T-cell (primary cell): ENCODE data around the gene EIF1AD. TPM values are rescaled to one million over a fixed set of nuclear protein-coding genes. Genes with fewer than 3 reads are reported as not detected.
"Not testable (repeated sequence)": the region's sequence is repeated elsewhere in the genome, so short reads cannot be mapped to it uniquely, and the experiment has no call there.

Source experiments
- ATAC-seq, 4 experiments: fragments of 200-7000 bp in 3 of 4; fragments of 150-1000 bp in 1 of 4; cut with Tn5 transposase; replicated peaks in 1 of 4; 1 replicate in 3 of 4; 2 replicates in 1 of 4; pipeline ENCODE4 v1.10.0; 2021; ENCODE audit warnings: moderate library complexity in 3 of 4, mild to moderate bottlenecking in 2 of 4, moderate number of reproducible peaks in 1 of 4
- CTCF ChIA-PET, 2 donors: fragments of 300-600 bp; sonication (Branson Sonifier 250); formaldehyde crosslinking; loops; one replicate each; lab custom pipeline; 2022; ENCODE audit warnings: antibody characterized with exemption in 2 of 2; lab: Charles Lee
- POLR2A ChIA-PET, 2 donors: fragments of 300-600 bp; sonication (Branson Sonifier 250); formaldehyde crosslinking; loops; one replicate each; lab custom pipeline; 2022; ENCODE audit warnings: antibody characterized with exemption in 2 of 2; lab: Charles Lee
- DNase-seq, 35 experiments: peaks; one replicate each; pipeline versions ENCODE4 v3.0.0 to v3.0.0-alpha.2; 2013 to 2023
- H3K27ac ChIP-seq: one replicate; pipeline ENCODE4 v1.5.1; 2013; ENCODE audit warnings: low read length
- H3K27me3 ChIP-seq, 2 experiments: replicated peaks in 1 of 2; 1 replicate in 1 of 2; 2 replicates in 1 of 2; pipeline versions ENCODE4 v1.6.1 to v1.7.0; 2013; ENCODE audit warnings: low read length in 1 of 2, mixed read lengths in 1 of 2; ENCODE audit not compliant: control insufficient read depth in 2 of 2, insufficient read depth in 2 of 2; ENCODE audit errors: extremely low read depth in 1 of 2
- H3K36me3 ChIP-seq, 2 donors: 1 replicate in 1 of 2; 2 replicates in 1 of 2; pipeline versions ENCODE4 v1.6.1 to v1.7.0; 2013; ENCODE audit warnings: low read length in 1 of 2; ENCODE audit not compliant: control insufficient read depth in 2 of 2, insufficient read depth in 1 of 2; ENCODE audit errors: extremely low read depth in 1 of 2
- H3K4me1 ChIP-seq, 2 experiments: 1 replicate in 1 of 2; 2 replicates in 1 of 2; pipeline versions ENCODE4 v1.6.1 to v1.7.0; 2013; ENCODE audit warnings: low read length in 2 of 2, mixed read lengths in 1 of 2; ENCODE audit not compliant: insufficient read depth in 2 of 2, control insufficient read depth in 1 of 2; ENCODE audit errors: extremely low read depth in 1 of 2
- H3K4me3 ChIP-seq, 2 donors: 1 replicate in 1 of 2; 2 replicates in 1 of 2; pipeline versions ENCODE4 v1.5.1 to v1.7.0; 2013; ENCODE audit warnings: mild to moderate bottlenecking in 2 of 2, low read length in 1 of 2, moderate library complexity in 1 of 2; ENCODE audit not compliant: control insufficient read depth in 1 of 2; ENCODE audit errors: extremely low read depth in 1 of 2
- H3K9me3 ChIP-seq: 2 replicates; pipeline ENCODE4 v1.7.0; 2013
- H3K27ac Mint-ChIP-seq, 2 donors: one replicate each; pipeline ENCODE4 v1.8.0; 2020 to 2021; ENCODE audit warnings: mild to moderate bottlenecking in 2 of 2, mixed read lengths in 2 of 2
- H3K27me3 Mint-ChIP-seq, 2 donors: one replicate each; pipeline ENCODE4 v1.8.0; 2021 to 2022; ENCODE audit warnings: mixed read lengths in 2 of 2
- H3K36me3 Mint-ChIP-seq: one replicate; pipeline ENCODE4 v1.8.0; 2021; ENCODE audit warnings: mixed read lengths
- H3K4me1 Mint-ChIP-seq, 3 donors: one replicate each; pipeline ENCODE4 v1.8.0; 2020 to 2022; ENCODE audit warnings: mixed read lengths in 3 of 3, mild to moderate bottlenecking in 1 of 3
- H3K4me3 Mint-ChIP-seq, 3 donors: one replicate each; pipeline ENCODE4 v1.8.0; 2020 to 2022; ENCODE audit warnings: mild to moderate bottlenecking in 3 of 3, mixed read lengths in 3 of 3, moderate library complexity in 3 of 3
- H3K9me3 Mint-ChIP-seq, 3 donors: one replicate each; pipeline ENCODE4 v1.8.0; 2020 to 2022; ENCODE audit warnings: mixed read lengths in 3 of 3
- WGBS: methylation state at CpG from one replicate; pipeline ENCODE4 v1.1.5; 2013; ENCODE audit warnings: missing lambda C conversion rate; ENCODE audit not compliant: insufficient coverage; 5-methylcytosine and 5-hydroxymethylcytosine counted together
- total RNA-seq, 35 experiments: library from RNA in 6 of 35; stranded (reverse) in 6 of 35; fragments of 120-200 nt in 1 of 35; gene quantifications; one replicate each; pipeline versions ENCODE4 v1.2.1 to v1.2.4 and lab custom pipeline; 2013 to 2026

EIF1AD gene
- total RNA-seq, 5 donors from 2014 or later (not counting 1 experiment from before 2014, with no cell fraction given) = 50.7 to 114 (median 58.8) TPM

- Mint-ChIP-seq H3K36me3 (no peaks in the 10 kb centered on the region), H3K4me3 (no peak overlapping the region), H3K4me1 (peaks cover 17 to 21% (median 21%) of the 10 kb centered on the region in 3 donors), H3K27ac (no peak overlapping the region), H3K27me3 (no peaks in the 10 kb centered on the region), H3K9me3 (no peaks in the 10 kb centered on the region)
- DNase-seq (no peak), ATAC-seq (no peak)
- Histone ChIP-seq H3K4me3 (no peak overlapping the region), H3K9me3 (no peaks in the 10 kb centered on the region), H3K27ac (no peak overlapping the region), H3K36me3 (no peaks in the 10 kb centered on the region), H3K4me1 (peaks cover 6 to 20% of the 10 kb centered on the region in 2 experiments), H3K27me3 (peaks cover 0 to 3% of the 10 kb centered on the region in 2 experiments)
- ChIA-PET POLR2A (interaction anchor here in 1 of 2 donors (0.6 kb wide), 1 partner anchor 1073 kb away, joined by 3 read pairs; no protein-coding TSS in a partner anchor), CTCF (no interaction called here)
- WGBS = 98% methylated on average over 13 of the region's 20 CpGs
Measured at GRCh38 chr11:65953471-65953870, 48.5 kb downstream of the EIF1AD start.

GRCh38 chr11:65952052-65952521, 49.9 kb downstream of the EIF1AD start:
- Mint-ChIP-seq H3K4me1 (peaks cover 8 to 10% (median 10%) of the 10 kb centered on the region in 3 donors), H3K27ac (no peak overlapping the region), H3K36me3 (no peaks in the 10 kb centered on the region), H3K9me3 (no peaks in the 10 kb centered on the region), H3K27me3 (no peaks in the 10 kb centered on the region), H3K4me3 (no peak overlapping the region)
- Histone ChIP-seq H3K36me3 (no peaks in the 10 kb centered on the region), H3K9me3 (no peaks in the 10 kb centered on the region), H3K4me1 (peaks cover 2 to 10% of the 10 kb centered on the region in 2 experiments), H3K27me3 (peaks cover 0 to 5% of the 10 kb centered on the region in 2 experiments), H3K4me3 (no peak overlapping the region), H3K27ac (no peak overlapping the region)
- ATAC-seq = no peak
- WGBS = 88% methylated on average over 5 of the region's 6 CpGs
- no peak for DNase-seq
- ChIA-PET POLR2A (no interaction called here), CTCF (no interaction called here)

- WGBS = no CpG with 5 or more reads among the region's 3 CpGs
- H3K27me3 Mint-ChIP-seq, H3K4me1 Mint-ChIP-seq, POLR2A ChIA-PET, ATAC-seq, H3K27ac Mint-ChIP-seq, H3K36me3 Mint-ChIP-seq, H3K4me3 Mint-ChIP-seq, H3K36me3 ChIP-seq, DNase-seq, H3K9me3 ChIP-seq, H3K27ac ChIP-seq, H3K9me3 Mint-ChIP-seq, H3K4me3 ChIP-seq, H3K27me3 ChIP-seq, H3K4me1 ChIP-seq: not testable (repeated sequence)
- CTCF ChIA-PET = interaction anchor here in 1 of 2 donors (0.6 to 0.7 kb wide), 2 partner anchors 22 to 67 kb away, joined by 3 to 7 read pairs; no protein-coding TSS in a partner anchor
Measured at GRCh38 chr11:65951641-65952040, 50.3 kb downstream of the EIF1AD start.

- CTCF ChIA-PET = interaction anchor here in 1 of 2 donors (0.6 kb wide), 1 partner anchor 442 kb away, joined by 3 read pairs; no protein-coding TSS in a partner anchor
Measured at GRCh38 chr11:65950711-65951110, 51.2 kb downstream of the EIF1AD start.

GRCh38 chr11:65947603-65948125, 54.3 kb downstream of the EIF1AD start:
- ATAC-seq (no peak), DNase-seq (no peak)
- Mint-ChIP-seq H3K9me3 (no peaks in the 10 kb centered on the region), H3K36me3 (no peaks in the 10 kb centered on the region), H3K4me1 (no peaks in the 10 kb centered on the region), H3K27ac (no peak overlapping the region), H3K27me3 (no peaks in the 10 kb centered on the region), H3K4me3 (no peak overlapping the region)
- no peaks in the 10 kb centered on the region for H3K4me1 ChIP-seq
- 90% methylated on average over 7 of the region's 12 CpGs for WGBS
- no peaks in the 10 kb centered on the region for H3K36me3 ChIP-seq
- H3K27ac ChIP-seq = no peak overlapping the region
- CTCF ChIA-PET = no interaction called here
- H3K9me3 ChIP-seq = no peaks in the 10 kb centered on the region
- H3K4me3 ChIP-seq = no peak overlapping the region
- POLR2A ChIA-PET = no interaction called here
- peaks cover 0 to 3% of the 10 kb centered on the region in 2 experiments for H3K27me3 ChIP-seq

More at GRCh38 chr11:65950711-65951110, 51.2 kb downstream of the EIF1AD start:
- H3K4me1 ChIP-seq, ATAC-seq, H3K9me3 Mint-ChIP-seq, H3K36me3 Mint-ChIP-seq, H3K36me3 ChIP-seq, H3K4me3 Mint-ChIP-seq, H3K27me3 Mint-ChIP-seq, H3K27me3 ChIP-seq, H3K27ac Mint-ChIP-seq, POLR2A ChIA-PET, H3K4me1 Mint-ChIP-seq, H3K27ac ChIP-seq, H3K4me3 ChIP-seq, H3K9me3 ChIP-seq, DNase-seq: not testable (repeated sequence)
- WGBS = 89% methylated on average over 4 of the region's 5 CpGs

- ChIA-PET POLR2A (no interaction called here), CTCF (no interaction called here)
- Mint-ChIP-seq H3K4me3 (no peak overlapping the region), H3K36me3 (no peaks in the 10 kb centered on the region), H3K27ac (no peak overlapping the region), H3K9me3 (no peaks in the 10 kb centered on the region), H3K4me1 (no peaks in the 10 kb centered on the region), H3K27me3 (no peaks in the 10 kb centered on the region)
- no peaks in the 10 kb centered on the region for H3K36me3 ChIP-seq
- peaks cover 0 to 3% of the 10 kb centered on the region in 2 experiments for H3K27me3 ChIP-seq
- H3K4me3 ChIP-seq = no peak overlapping the region
- 92% methylated on average over 12 of the region's 13 CpGs for WGBS
- no peaks in the 10 kb centered on the region for H3K4me1 ChIP-seq
- no peak for DNase-seq
- no peaks in the 10 kb centered on the region for H3K9me3 ChIP-seq
- ATAC-seq = no peak
- H3K27ac ChIP-seq = no peak overlapping the region
Measured at GRCh38 chr11:65947133-65947532, 54.8 kb downstream of the EIF1AD start.
